ENCODE data around the gene TBL3.
"Not testable (repeated sequence)": the region's sequence is repeated elsewhere in the genome, so short reads cannot be mapped to it uniquely, and the experiment has no call there.

The TBL3 gene

GRCh38 chr16:1939833-1940232 is 32.0 kb upstream of the TBL3 start:
- not testable (repeated sequence) for H3K27ac Mint-ChIP-seq, DNase-seq, H3K4me3 Mint-ChIP-seq, H3K9me3 Mint-ChIP-seq, H3K27me3 Mint-ChIP-seq
- Mint-ChIP-seq H3K4me1 (ENCODE audit: low read depth) (peaks cover 29% of the 10 kb centered on the region), H3K36me3 (ENCODE audit: low read depth) (peaks cover 26% of the 10 kb centered on the region)

- Mint-ChIP-seq H3K27me3 (no peaks in the 10 kb centered on the region), H3K36me3 (ENCODE audit: low read depth) (peaks cover 26% of the 10 kb centered on the region), H3K4me3 (no peak overlapping the region), H3K27ac (no peak overlapping the region), H3K4me1 (ENCODE audit: low read depth) (peaks cover 29% of the 10 kb centered on the region), H3K9me3 (no peaks in the 10 kb centered on the region)
- no peak for DNase-seq
Observed at GRCh38 chr16:1940273-1941161, 31.3 kb upstream of the TBL3 start.

GRCh38 chr16:1941162-1942046 is 30.4 kb upstream of the TBL3 start:
- no peaks in the 10 kb centered on the region for H3K27me3 Mint-ChIP-seq
- H3K9me3 Mint-ChIP-seq: no peaks in the 10 kb centered on the region
- H3K36me3 Mint-ChIP-seq (ENCODE audit: low read depth): peaks cover 26% of the 10 kb centered on the region
- DNase-seq: no peak
- H3K4me1 Mint-ChIP-seq (ENCODE audit: low read depth): peaks cover 29% of the 10 kb centered on the region
- H3K4me3 Mint-ChIP-seq: peak overlapping the region; percentile 92
- H3K27ac Mint-ChIP-seq: peak overlapping the region; percentile 52

GRCh38 chr16:1942047-1942809 is 29.6 kb upstream of the TBL3 start:
- peak overlapping the region; percentile 91 for H3K27ac Mint-ChIP-seq
- H3K4me1 Mint-ChIP-seq (ENCODE audit: low read depth): peaks cover 29% of the 10 kb centered on the region
- H3K27me3 Mint-ChIP-seq: no peaks in the 10 kb centered on the region
- no peaks in the 10 kb centered on the region for H3K9me3 Mint-ChIP-seq
- peak; percentile 48 for DNase-seq
- peak overlapping the region; percentile 92 for H3K4me3 Mint-ChIP-seq
- H3K36me3 Mint-ChIP-seq (ENCODE audit: low read depth): peaks cover 24% of the 10 kb centered on the region

- Mint-ChIP-seq H3K27ac (peak within 1 kb of the TSS; percentile 91), H3K36me3 (ENCODE audit: low read depth) (peaks cover 20% of the 10 kb centered on the region), H3K4me1 (ENCODE audit: low read depth) (peaks cover 29% of the 10 kb centered on the region), H3K9me3 (no peaks in the 10 kb centered on the region), H3K27me3 (no peaks in the 10 kb centered on the region), H3K4me3 (peak within 1 kb of the TSS; percentile 92)
- DNase-seq: peak; percentile 99
Observed at GRCh38 chr16:1942810-1943726, 28.8 kb upstream of the TBL3 start, which contains the start of gene MSRB1. Gene MSRB1 (minus strand): TSS chr16:1943199. CDS start chr16:1943156, 43 bp downstream.

GRCh38 chr16:1944612-1945199 is 27.1 kb upstream of the TBL3 start:
- no peaks in the 10 kb centered on the region for H3K9me3 Mint-ChIP-seq
- peaks cover 8% of the 10 kb centered on the region for H3K36me3 Mint-ChIP-seq (ENCODE audit: low read depth)
- H3K27me3 Mint-ChIP-seq: no peaks in the 10 kb centered on the region
- DNase-seq: no peak
- peak overlapping the region; percentile 92 for H3K4me3 Mint-ChIP-seq
- peaks cover 29% of the 10 kb centered on the region for H3K4me1 Mint-ChIP-seq (ENCODE audit: low read depth)
- peak overlapping the region; percentile 38 for H3K27ac Mint-ChIP-seq

- DNase-seq: no peak
- Mint-ChIP-seq H3K9me3 (no peaks in the 10 kb centered on the region), H3K4me3 (no peak overlapping the region), H3K27ac (no peak overlapping the region), H3K27me3 (no peaks in the 10 kb centered on the region), H3K4me1 (ENCODE audit: low read depth) (peaks cover 29% of the 10 kb centered on the region), H3K36me3 (ENCODE audit: low read depth) (peaks cover 2% of the 10 kb centered on the region)
Observed at GRCh38 chr16:1945559-1946391, 26.1 kb upstream of the TBL3 start.

- Mint-ChIP-seq H3K27ac (no peak overlapping the region), H3K4me1 (ENCODE audit: low read depth) (peaks cover 23% of the 10 kb centered on the region), H3K27me3 (no peaks in the 10 kb centered on the region), H3K36me3 (ENCODE audit: low read depth) (peaks cover 2% of the 10 kb centered on the region), H3K9me3 (no peaks in the 10 kb centered on the region), H3K4me3 (no peak overlapping the region)
- no peak for DNase-seq
Observed at GRCh38 chr16:1946495-1947368, 25.1 kb upstream of the TBL3 start.

GRCh38 chr16:1947369-1947670 is 24.5 kb upstream of the TBL3 start:
- no peak overlapping the region for H3K27ac Mint-ChIP-seq
- peaks cover 17% of the 10 kb centered on the region for H3K4me1 Mint-ChIP-seq (ENCODE audit: low read depth)
- peaks cover 2% of the 10 kb centered on the region for H3K36me3 Mint-ChIP-seq (ENCODE audit: low read depth)
- DNase-seq: no peak
- H3K9me3 Mint-ChIP-seq: no peaks in the 10 kb centered on the region
- no peaks in the 10 kb centered on the region for H3K27me3 Mint-ChIP-seq
- H3K4me3 Mint-ChIP-seq: no peak overlapping the region

- H3K4me1 Mint-ChIP-seq (ENCODE audit: low read depth): peaks cover 2% of the 10 kb centered on the region
- H3K9me3 Mint-ChIP-seq: no peaks in the 10 kb centered on the region
- H3K36me3 Mint-ChIP-seq (ENCODE audit: low read depth): no peaks in the 10 kb centered on the region
- H3K4me3 Mint-ChIP-seq: no peak overlapping the region
- DNase-seq: no peak
- no peak overlapping the region for H3K27ac Mint-ChIP-seq
- no peaks in the 10 kb centered on the region for H3K27me3 Mint-ChIP-seq
Observed at GRCh38 chr16:1949507-1949906, 22.3 kb upstream of the TBL3 start.

GRCh38 chr16:1950047-1950446 is 21.8 kb upstream of the TBL3 start:
- Mint-ChIP-seq H3K27ac (no peak overlapping the region), H3K9me3 (no peaks in the 10 kb centered on the region), H3K4me3 (no peak overlapping the region), H3K36me3 (ENCODE audit: low read depth) (no peaks in the 10 kb centered on the region), H3K27me3 (no peaks in the 10 kb centered on the region), H3K4me1 (ENCODE audit: low read depth) (no peaks in the 10 kb centered on the region)
- DNase-seq: no peak

GRCh38 chr16:1950559-1950958 is 21.3 kb upstream of the TBL3 start:
- no peak overlapping the region for H3K4me3 Mint-ChIP-seq
- H3K36me3 Mint-ChIP-seq (ENCODE audit: low read depth): no peaks in the 10 kb centered on the region
- no peaks in the 10 kb centered on the region for H3K4me1 Mint-ChIP-seq (ENCODE audit: low read depth)
- DNase-seq: no peak
- H3K27ac Mint-ChIP-seq: no peak overlapping the region
- H3K27me3 Mint-ChIP-seq: no peaks in the 10 kb centered on the region
- no peaks in the 10 kb centered on the region for H3K9me3 Mint-ChIP-seq
